C4-2B (cell line): ENCODE results near the gene ANKRD35.

Experiments
- ZFX ChIP-seq: fragments of 450-650 bp; IDR thresholded peaks from 2 replicates; pipeline ENCODE4 v1.6.1; 2017
- TF ChIP-seq, protein P1 (sequence below): fragments of 450-650 bp; conservative IDR thresholded peaks from 2 replicates; pipeline ENCODE4 v1.5.1; 2017; ENCODE audit warnings: mild to moderate bottlenecking

DNA sequence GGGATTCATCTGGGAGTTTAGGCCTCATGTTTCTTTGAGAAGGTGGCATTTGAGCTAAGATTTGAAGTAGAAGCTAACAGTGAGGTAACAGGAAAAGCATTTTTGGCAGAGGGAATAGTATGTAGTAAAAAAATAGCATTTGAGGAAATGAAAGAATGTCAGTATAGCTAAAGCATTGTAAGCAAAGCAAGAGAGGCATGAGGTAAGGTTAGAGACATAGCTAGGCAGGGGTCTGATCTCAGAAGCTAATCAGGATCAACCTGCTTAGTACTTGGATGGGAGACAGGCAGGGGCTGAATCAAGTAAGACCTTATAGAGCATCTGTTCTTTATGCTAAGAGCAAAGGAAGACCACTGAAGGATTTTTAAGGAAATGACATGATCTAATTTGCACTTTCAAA is 57.7 kb downstream of the ANKRD35 start:
- TF ChIP-seq, protein P1, sequence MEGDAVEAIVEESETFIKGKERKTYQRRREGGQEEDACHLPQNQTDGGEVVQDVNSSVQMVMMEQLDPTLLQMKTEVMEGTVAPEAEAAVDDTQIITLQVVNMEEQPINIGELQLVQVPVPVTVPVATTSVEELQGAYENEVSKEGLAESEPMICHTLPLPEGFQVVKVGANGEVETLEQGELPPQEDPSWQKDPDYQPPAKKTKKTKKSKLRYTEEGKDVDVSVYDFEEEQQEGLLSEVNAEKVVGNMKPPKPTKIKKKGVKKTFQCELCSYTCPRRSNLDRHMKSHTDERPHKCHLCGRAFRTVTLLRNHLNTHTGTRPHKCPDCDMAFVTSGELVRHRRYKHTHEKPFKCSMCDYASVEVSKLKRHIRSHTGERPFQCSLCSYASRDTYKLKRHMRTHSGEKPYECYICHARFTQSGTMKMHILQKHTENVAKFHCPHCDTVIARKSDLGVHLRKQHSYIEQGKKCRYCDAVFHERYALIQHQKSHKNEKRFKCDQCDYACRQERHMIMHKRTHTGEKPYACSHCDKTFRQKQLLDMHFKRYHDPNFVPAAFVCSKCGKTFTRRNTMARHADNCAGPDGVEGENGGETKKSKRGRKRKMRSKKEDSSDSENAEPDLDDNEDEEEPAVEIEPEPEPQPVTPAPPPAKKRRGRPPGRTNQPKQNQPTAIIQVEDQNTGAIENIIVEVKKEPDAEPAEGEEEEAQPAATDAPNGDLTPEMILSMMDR, result no peak
- TF ChIP-seq ZFX, result no peak
